Stomach (tissue), 9 donors: Measurements from ENCODE around the gene SHCBP1. TPM values are rescaled to one million over a fixed set of nuclear protein-coding genes. Genes with fewer than 3 reads are reported as not detected.
"Not testable (repeated sequence)": the region's sequence is repeated elsewhere in the genome, so short reads cannot be mapped to it uniquely, and the experiment has no call there.

ENCODE experiments used
- DNase-seq, 2 donors: peaks; one replicate each; pipeline versions ENCODE4 v3.0.0 to v3.0.0-alpha.2; 2013 to 2019
- H3K27ac ChIP-seq, 5 donors: fragments of 200-600 bp in 4 of 5; sonication (generic) in 4 of 5; one replicate each; pipeline ENCODE4 v1.5.1; 2013 to 2019; ENCODE audit warnings: mild to moderate bottlenecking in 1 of 5, moderate library complexity in 1 of 5
- H3K27me3 ChIP-seq, 3 donors: fragments of 200-600 bp; sonication (generic); one replicate each; pipeline ENCODE4 v1.5.1; 2017 to 2019; ENCODE audit warnings: mixed run types in 1 of 3
- H3K36me3 ChIP-seq, 4 donors: fragments of 200-600 bp; sonication (generic); 1 replicate in 3 of 4; 2 replicates in 1 of 4; pipeline ENCODE4 v1.5.1; 2016 to 2019
- H3K4me1 ChIP-seq, 4 donors: fragments of 200-600 bp; sonication (generic); one replicate each; pipeline ENCODE4 v1.5.1; 2016 to 2019
- H3K4me3 ChIP-seq, 4 donors: fragments of 200-600 bp; sonication (generic) in 3 of 4; one replicate each; pipeline ENCODE4 v1.5.1; 2016 to 2019; ENCODE audit warnings: mild to moderate bottlenecking in 1 of 4
- H3K9me3 ChIP-seq, 4 donors: fragments of 200-600 bp; sonication (generic); one replicate each; pipeline ENCODE4 v1.5.1; 2016 to 2019
- CTCF ChIP-seq, 7 experiments: fragments of 450-650 bp in 4 of 7; fragments of 200-600 bp in 3 of 7; sonication (generic) in 3 of 7; IDR thresholded peaks; one replicate each; pipeline ENCODE4 v1.5.1; 2016 to 2019; ENCODE audit warnings: antibody characterized with exemption in 7 of 7, control low read depth in 2 of 7, mild to moderate bottlenecking in 1 of 7
- EP300 ChIP-seq: sonication (generic); formaldehyde crosslinking; IDR thresholded peaks from one replicate; pipeline ENCODE4 v1.6.1; 2017; ENCODE audit warnings: antibody characterized with exemption
- POLR2A ChIP-seq, 4 donors: fragments of 450-650 bp; IDR thresholded peaks; one replicate each; pipeline ENCODE4 v1.6.1; 2016; ENCODE audit warnings: antibody characterized with exemption in 4 of 4, control low read depth in 2 of 4, mild to moderate bottlenecking in 1 of 4, moderate library complexity in 1 of 4
- POLR2AphosphoS5 ChIP-seq, 3 donors: sonication (generic); formaldehyde crosslinking; IDR thresholded peaks; one replicate each; pipeline ENCODE4 v1.6.1; 2016; ENCODE audit warnings: antibody characterized with exemption in 3 of 3
- WGBS, 5 donors: extraction: QIAGEN DNeasy Blood & Tissue Kit in 3 of 5; methylation state at CpG; one replicate each; pipeline versions ENCODE4 v1.1.5 to v1.1.7; 2013 to 2018; 5-methylcytosine and 5-hydroxymethylcytosine counted together
- intact Hi-C: fragments of 100-400 bp; cut with DNase I; formaldehyde crosslinking; loops from one replicate; pipeline ENCODE4 v1.15.1; 2023; ENCODE audit warnings: low total_unique reads
- polyA plus RNA-seq, 3 donors: library from polyadenylated mRNA; stranded (reverse); fragments of 200-250 nt; gene quantifications; one replicate each; pipeline ENCODE4 v1.2.3, GENCODE V29; 2013
- total RNA-seq, 5 donors: library from RNA; depleted of rRNA; stranded (reverse); fragments of >200 nt; gene quantifications; one replicate each; pipeline versions ENCODE4 v1.1.0 to v1.2.3, GENCODE V29; 2014 to 2016
- donor health status: healthy with polysubstance abuse.
- donor health status: Bipolar disorder and iron deficiency.
- donor health status: healthy.

Gene SHCBP1
- total and polyA plus RNA-seq, 8 donors = 1.4 to 28.1 (median 3.2) TPM; not detected in 3

GRCh38 chr16:46632778-46633733 lies 11.9 kb upstream of the SHCBP1 start:
- no peak for DNase-seq
- H3K27me3 ChIP-seq = no peaks in the 10 kb centered on the region
- H3K4me1 ChIP-seq = peaks cover 0 to 9% (median 7%) of the 10 kb centered on the region in 4 donors
- H3K4me3 ChIP-seq = no peak overlapping the region
- intact Hi-C loops = no loop called here
- no peak for TF ChIP-seq EP300
- no peak for TF ChIP-seq POLR2A (IDR thresholded peaks at IDR 0.05)
- no peak for TF ChIP-seq POLR2AphosphoS5 (IDR thresholded peaks at IDR 0.05)
- TF ChIP-seq CTCF (IDR thresholded peaks at IDR 0.05) = no peak
- 65 to 81% (median 80%) methylated on average over 19 to 32 of the region's 32 CpGs for WGBS, 5 donors
- H3K9me3 ChIP-seq = no peaks in the 10 kb centered on the region
- no peak overlapping the region for H3K27ac ChIP-seq
- H3K36me3 ChIP-seq = no peaks in the 10 kb centered on the region

- intact Hi-C loops = no loop called here
- H3K36me3 ChIP-seq = no peaks in the 10 kb centered on the region
- H3K9me3 ChIP-seq = no peaks in the 10 kb centered on the region
- no peaks in the 10 kb centered on the region for H3K27me3 ChIP-seq
- no peak overlapping the region for H3K4me3 ChIP-seq
- TF ChIP-seq CTCF (IDR thresholded peaks at IDR 0.05) (peak in 1 of 7 experiments; percentile 8), POLR2A (IDR thresholded peaks at IDR 0.05) (no peak)
- no peak overlapping the region for H3K27ac ChIP-seq
- DNase-seq = peak in 1 of 2 donors; percentile 31
- H3K4me1 ChIP-seq = peaks cover 0 to 9% (median 7%) of the 10 kb centered on the region in 4 donors
- WGBS, 5 donors = 23 to 32% (median 27%) methylated on average over 10 of the region's 10 CpGs
These were observed 8.4 kb upstream of the SHCBP1 start for GRCh38 chr16:46629331-46630219.

- Histone ChIP-seq H3K27ac (no peak overlapping the region), H3K27me3 (no peaks in the 10 kb centered on the region), H3K4me1 (peaks cover 0 to 9% (median 7%) of the 10 kb centered on the region in 4 donors), H3K4me3 (no peak overlapping the region), H3K9me3 (no peaks in the 10 kb centered on the region), H3K36me3 (no peaks in the 10 kb centered on the region)
- WGBS, 5 donors = 82 to 94% (median 90%) methylated on average over 5 of the region's 5 CpGs
- intact Hi-C loops = no loop called here
- DNase-seq = no peak
- TF ChIP-seq EP300 (no peak), CTCF (IDR thresholded peaks at IDR 0.05) (no peak), POLR2AphosphoS5 (IDR thresholded peaks at IDR 0.05) (no peak), POLR2A (IDR thresholded peaks at IDR 0.05) (no peak)
These were observed 6.6 kb upstream of the SHCBP1 start for GRCh38 chr16:46627746-46628145.

GRCh38 chr16:46626681-46627080 lies 5.5 kb upstream of the SHCBP1 start:
- H3K36me3 ChIP-seq, intact Hi-C loops, DNase-seq, H3K4me3 ChIP-seq, H3K27me3 ChIP-seq, H3K9me3 ChIP-seq, H3K27ac ChIP-seq: not testable (repeated sequence)
- WGBS, 5 donors = 94 to 97% (median 96%) methylated on average over 19 to 22 of the region's 22 CpGs
- peaks cover 0 to 13% (median 8%) of the 10 kb centered on the region in 4 donors for H3K4me1 ChIP-seq

GRCh38 chr16:46624862-46625261 lies 3.7 kb upstream of the SHCBP1 start:
- intact Hi-C loops, H3K36me3 ChIP-seq, H3K9me3 ChIP-seq, H3K4me3 ChIP-seq, H3K27ac ChIP-seq, DNase-seq, H3K27me3 ChIP-seq: not testable (repeated sequence)
- peaks cover 6 to 24% (median 22%) of the 10 kb centered on the region in 4 donors for H3K4me1 ChIP-seq
- 82 to 98% (median 89%) methylated on average over 5 to 6 of the region's 6 CpGs for WGBS, 5 donors

GRCh38 chr16:46623707-46624106 lies 2.5 kb upstream of the SHCBP1 start:
- DNase-seq, H3K36me3 ChIP-seq, H3K27me3 ChIP-seq, intact Hi-C loops, H3K9me3 ChIP-seq, H3K4me3 ChIP-seq, H3K27ac ChIP-seq: not testable (repeated sequence)
- WGBS, 5 donors = 39 to 84% (median 73%) methylated on average over 4 to 5 of the region's 6 CpGs
- peaks cover 6 to 18% (median 15%) of the 10 kb centered on the region in 4 donors for H3K4me1 ChIP-seq

GRCh38 chr16:46623246-46623645 lies 2.1 kb upstream of the SHCBP1 start:
- H3K27ac ChIP-seq, intact Hi-C loops, H3K36me3 ChIP-seq, DNase-seq, H3K4me3 ChIP-seq, H3K27me3 ChIP-seq, H3K9me3 ChIP-seq: not testable (repeated sequence)
- peaks cover 6 to 18% (median 15%) of the 10 kb centered on the region in 4 donors for H3K4me1 ChIP-seq
- 6 to 13% (median 8%) methylated on average over 3 to 5 of the region's 8 CpGs; no CpG with 5 or more reads in 1 of the 5 donors for whole genome bisulfite sequencing, 5 donors
